Kasumi-1 (cell line): ENCODE data around the gene POLR3GL.

ENCODE experiments used
- DNase-seq, 2 experiments: peaks; one replicate each; lab custom pipeline; 2025; lab: John Stamatoyannopoulos, UW

Gene POLR3GL

DNA sequence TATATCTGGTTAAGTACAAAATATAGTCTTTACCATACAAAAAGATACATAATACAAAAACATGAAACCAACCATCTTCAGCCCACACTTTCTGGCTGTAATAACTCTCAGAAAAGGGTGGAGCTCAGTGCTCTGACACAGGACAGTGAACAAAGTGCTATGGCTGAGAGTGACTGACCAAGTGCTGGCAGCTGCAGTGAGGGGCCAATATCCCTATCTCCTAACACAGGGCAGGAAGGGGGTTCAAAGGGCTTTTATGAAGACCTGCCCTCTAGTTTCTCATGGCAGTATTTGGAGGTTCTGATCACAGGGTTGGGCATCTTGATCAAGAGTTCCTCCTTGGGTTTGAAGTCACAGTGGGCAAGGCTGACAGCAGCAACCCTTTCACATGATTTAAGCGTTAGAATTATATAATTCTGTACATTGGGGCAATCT is 28.0 kb downstream of the POLR3GL start:
- DNase-seq = no peak

DNA sequence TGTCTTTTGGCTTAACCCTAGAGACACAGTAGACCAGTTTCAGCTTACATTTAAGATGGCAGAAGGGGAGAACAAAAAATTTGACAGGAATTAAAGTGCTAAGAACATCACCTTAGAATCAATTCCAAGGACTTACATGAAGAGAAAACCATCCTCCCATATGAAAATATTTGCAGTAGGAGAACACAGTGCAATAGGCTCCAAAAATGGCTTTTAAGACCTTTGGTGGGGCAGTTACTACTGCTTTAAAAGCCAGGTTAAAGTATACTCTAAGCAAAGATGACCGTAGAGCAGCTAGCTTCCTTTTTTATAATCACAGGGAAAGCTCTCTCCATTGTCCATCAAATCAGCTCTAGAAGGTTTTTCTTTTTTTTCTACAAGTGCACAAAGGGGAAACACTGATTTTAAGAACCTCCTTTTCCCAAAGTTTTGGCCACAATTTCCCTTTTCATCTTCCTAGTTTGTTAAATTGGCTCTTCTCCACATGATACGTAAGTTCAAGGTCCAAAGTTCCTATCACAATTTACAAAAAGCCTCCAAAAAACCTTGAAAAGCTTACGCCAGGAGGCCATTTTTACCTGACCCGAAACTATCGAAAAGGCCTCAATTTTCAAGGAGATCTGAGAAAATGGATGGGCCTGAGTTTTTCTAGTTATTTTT is 28.6 kb downstream of the POLR3GL start:
- DNase-seq = no peak

GRCh38 chr1:145993618-145994390 is 29.3 kb downstream of the POLR3GL start:
- DNase-seq = peak in 1 of 2 experiments; percentile 13

DNA sequence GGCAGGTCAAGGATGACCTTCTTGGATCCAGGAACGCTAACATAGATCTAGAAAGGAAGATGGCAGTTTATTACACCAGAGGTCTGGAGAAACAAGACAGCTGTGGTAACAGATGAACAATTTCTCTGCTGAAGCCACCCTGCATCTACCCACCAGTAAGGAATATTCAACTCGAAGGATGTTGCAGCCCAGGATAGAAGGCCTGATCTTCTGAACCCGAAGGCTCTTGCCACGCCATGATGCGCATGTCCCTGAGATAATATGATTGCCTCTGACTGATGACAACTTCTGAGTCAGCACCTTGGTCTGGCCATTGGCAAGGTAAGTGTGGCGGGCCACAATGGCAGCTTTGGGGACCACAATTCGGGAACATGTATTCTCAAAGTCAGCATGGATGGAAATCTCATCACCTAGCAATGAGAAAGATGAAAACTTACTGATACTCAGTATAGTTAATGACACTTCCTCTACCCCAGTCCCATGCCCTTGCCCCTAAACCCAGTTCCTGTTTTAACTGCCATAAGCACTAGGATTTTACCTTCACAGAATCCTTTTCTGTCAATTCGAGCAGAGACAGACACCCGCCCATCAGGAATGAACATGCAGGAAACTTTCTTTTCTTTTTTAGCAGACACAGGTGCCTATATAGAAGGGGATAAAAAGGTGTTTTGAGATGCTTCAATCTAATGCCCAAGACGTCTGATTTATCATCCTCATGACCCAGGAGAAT is 30.1 kb downstream of the POLR3GL start:
- DNase-seq = peak; percentile 29 to 32

DNA sequence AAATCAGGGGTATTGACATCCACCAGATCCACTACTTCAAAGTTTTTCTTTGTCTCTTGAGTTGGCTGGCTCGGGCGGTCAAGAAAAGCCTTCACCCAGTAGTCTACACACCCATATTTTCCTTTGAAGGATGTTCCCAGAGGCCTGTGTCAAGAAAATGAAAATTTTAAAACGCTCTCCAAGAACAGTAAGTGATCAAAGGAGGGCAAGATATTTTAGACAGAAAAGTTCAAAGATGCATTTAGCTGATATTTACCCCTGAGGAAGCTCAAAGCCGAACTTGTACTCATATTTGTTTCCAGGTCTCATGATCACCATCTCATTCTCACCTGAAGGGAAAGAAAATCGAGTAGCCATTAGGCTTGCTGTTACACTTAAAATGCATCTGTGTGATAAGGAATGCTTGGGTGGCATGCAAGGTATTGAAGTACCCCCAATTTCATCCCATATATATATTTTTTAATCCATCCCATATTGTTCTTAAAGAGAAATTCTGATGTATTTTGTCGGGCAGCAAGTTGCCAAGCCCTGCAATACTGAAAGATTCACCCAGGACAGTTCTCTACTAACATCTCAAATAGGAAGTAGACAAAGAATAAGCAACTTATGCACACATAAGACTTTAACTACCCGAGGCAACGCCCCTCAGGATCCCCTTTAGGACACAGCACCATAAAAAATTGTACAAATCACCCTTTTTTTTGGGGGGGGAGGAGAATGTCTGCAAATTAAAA is 30.8 kb downstream of the POLR3GL start:
- DNase-seq = peak; percentile 11 to 28

- DNase-seq = peak in 1 of 2 experiments; percentile 40
Observed at GRCh38 chr1:145995964-145996432, 31.5 kb downstream of the POLR3GL start.

GRCh38 chr1:145996433-145997015 is 32.0 kb downstream of the POLR3GL start, which contains the start of gene TXNIP:
TSS of gene TXNIP (minus strand) at chr1:145996579. CDS start at chr1:145996266, 313 bp downstream.
- DNase-seq = peak; percentile 98 to 99

- DNase-seq = peak; percentile 37 to 64
Observed at GRCh38 chr1:145997016-145997717, 32.7 kb downstream of the POLR3GL start.

DNA sequence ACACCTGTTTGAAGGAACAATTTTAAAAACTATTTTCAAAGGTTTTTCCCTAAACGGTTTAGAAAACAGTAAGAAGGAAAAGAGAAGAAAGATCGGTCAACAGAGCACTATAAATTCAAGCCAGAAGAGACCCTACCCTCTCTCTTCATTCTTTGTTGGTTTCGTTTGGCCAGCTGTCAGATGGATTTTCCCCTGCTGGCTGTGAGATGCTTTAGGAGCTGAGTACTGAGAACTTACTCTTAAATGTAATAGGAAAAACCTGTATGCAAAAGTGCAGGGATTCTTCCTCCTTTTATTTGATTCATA is 33.2 kb downstream of the POLR3GL start:
- DNase-seq = peak in 1 of 2 experiments; percentile 18

GRCh38 chr1:145999321-146000024 is 35.0 kb downstream of the POLR3GL start:
- no peak for DNase-seq

DNA sequence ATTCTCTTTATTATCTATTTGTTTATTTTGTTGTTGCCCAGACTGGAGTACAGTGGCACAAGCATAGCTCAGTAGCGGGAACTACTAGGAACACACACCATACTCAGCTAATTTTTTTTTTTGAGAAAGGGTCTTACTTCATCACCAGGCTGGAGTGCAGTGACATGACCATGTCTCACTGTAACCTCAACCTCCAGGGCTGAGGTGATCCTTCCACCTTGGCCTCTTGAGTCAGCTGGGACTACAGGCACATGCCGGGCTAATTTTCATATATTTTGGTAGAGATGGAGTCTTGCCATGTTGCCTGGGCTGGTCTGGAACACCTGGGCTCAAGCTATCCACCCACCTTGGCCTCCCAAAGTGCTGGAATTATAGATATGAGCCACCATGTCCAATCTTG is 37.2 kb downstream of the POLR3GL start:
- DNase-seq = no peak

DNA sequence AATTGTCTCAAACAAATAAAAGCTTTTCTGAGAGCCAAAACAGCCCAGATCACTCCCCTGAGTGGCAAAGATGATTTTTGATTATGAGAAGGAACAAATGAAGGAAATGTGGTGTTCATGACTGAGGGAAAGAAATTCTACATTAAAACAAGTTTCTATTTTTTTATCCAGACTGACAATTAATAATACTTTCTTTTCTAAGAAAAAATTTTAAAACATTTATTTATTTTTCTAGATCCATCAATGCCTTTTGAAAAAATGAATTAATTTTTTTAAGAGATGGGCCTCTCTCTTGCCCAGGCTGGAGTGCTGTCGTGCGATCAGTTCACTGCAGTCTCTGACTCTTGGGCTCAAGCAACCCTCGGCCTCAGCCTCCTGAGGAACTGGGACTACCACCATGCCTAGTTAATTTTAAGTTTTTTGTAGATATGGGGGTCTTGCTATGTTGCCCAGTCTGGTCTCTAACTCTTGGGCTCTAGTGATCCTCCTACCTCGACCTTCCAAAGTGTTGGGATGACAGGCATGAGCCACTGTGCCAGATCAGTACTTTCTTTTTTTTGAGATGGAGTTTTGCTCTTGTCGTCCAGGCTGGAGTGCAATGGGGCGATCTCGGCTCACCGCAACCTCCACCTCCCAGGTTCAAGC is 43.1 kb downstream of the POLR3GL start:
- no peak for DNase-seq

GRCh38 chr1:146010126-146010738 is 45.7 kb downstream of the POLR3GL start:
- DNase-seq = no peak

- DNase-seq = peak; percentile 78 to 93
Observed at GRCh38 chr1:146012703-146013558, 48.4 kb downstream of the POLR3GL start.

GRCh38 chr1:146013559-146013922 is 49.1 kb downstream of the POLR3GL start:
- no peak for DNase-seq

DNA sequence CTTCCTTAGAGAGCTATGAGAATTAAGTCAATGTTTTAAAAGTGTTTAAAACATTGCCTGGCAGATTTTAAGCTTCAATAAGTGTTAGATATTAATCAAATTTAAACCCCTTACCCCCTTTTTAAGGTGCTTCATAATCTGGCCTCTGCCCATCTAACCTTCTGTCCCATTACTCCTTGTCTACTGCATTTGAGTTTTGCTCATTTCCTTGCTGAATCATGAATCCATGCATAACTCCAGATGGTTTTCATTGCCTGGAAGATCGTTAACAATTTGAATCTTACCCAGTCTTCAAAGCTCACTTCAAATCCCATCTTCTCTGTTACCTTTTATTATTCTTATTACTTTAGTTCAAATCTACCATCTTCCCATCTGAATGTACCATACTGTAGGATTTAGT is 52.4 kb downstream of the POLR3GL start:
- no peak for DNase-seq

DNA sequence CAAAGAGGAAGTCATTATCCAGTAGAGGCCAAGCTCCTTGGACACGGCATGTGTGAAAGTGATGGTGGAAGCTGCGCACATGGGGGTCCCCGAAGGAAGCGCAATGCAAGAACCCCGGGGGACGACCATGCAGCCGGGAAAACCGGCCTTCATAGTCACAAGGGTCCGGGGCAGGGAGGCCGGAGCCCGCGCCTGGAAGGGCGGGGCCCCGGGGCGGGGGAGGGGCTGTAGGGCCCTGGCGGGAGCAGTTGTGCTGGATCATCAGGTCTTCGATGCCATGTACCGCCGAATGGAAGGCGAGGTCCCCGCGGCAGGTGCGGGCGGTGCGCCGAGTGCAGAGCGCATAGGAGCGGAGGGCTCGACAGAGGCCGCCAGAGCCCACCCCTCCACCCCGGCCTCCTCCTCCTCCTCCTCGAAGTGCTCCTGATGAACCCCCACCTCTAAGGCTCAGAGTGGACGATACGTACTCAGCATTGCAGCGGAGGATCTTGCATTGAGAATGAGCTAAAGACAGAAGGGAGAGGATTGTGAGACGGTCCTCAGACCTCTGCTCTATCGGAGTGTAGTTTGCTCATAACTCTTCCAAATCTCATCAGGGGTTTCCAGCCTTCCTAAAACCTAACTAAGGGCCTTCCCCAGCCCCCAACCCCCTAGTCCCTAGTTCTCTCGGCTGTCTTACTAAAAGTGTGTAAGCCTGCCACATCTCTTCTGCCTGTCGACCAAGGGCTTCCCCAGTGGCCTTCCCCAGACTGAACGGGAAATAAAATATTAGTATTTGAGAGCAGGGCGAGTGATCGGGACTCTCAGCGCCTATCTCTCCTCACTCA is 55.0 kb downstream of the POLR3GL start:
- DNase-seq = no peak
